AG09309 (cell line): ENCODE data around the gene STX16.

ENCODE experiments used
- DNase-seq: peaks from one replicate; pipeline ENCODE4 v3.0.0-alpha.2; 2010; ENCODE audit warnings: low read depth
- H3K4me3 ChIP-seq: 2 replicates; pipeline ENCODE4 v1.5.1; 2011; ENCODE audit warnings: mild to moderate bottlenecking, low read depth, low read length, moderate library complexity; ENCODE audit not compliant: control insufficient read depth
- CTCF ChIP-seq: IDR thresholded peaks from 2 replicates; pipeline ENCODE4 v1.5.1; 2011; ENCODE audit warnings: mild to moderate bottlenecking, low read depth, low read length, inconsistent platforms; ENCODE audit not compliant: insufficient read depth, control insufficient read depth; ENCODE audit errors: missing control alignments

Gene STX16

GRCh38 chr20:58682656-58683531 is 31.8 kb downstream of the STX16 start:
- no peak for DNase-seq
- no peak overlapping the region for H3K4me3 ChIP-seq
- TF ChIP-seq CTCF: no peak

GRCh38 chr20:58684291-58684690 is 33.2 kb downstream of the STX16 start:
- DNase-seq: no peak
- TF ChIP-seq CTCF: no peak
- H3K4me3 ChIP-seq: no peak overlapping the region

GRCh38 chr20:58685988-58686387 is 34.9 kb downstream of the STX16 start:
- H3K4me3 ChIP-seq: no peak overlapping the region
- TF ChIP-seq CTCF: no peak
- DNase-seq: no peak

- H3K4me3 ChIP-seq: no peak overlapping the region
- TF ChIP-seq CTCF: no peak
- no peak for DNase-seq
Observed at GRCh38 chr20:58688414-58688813, 37.3 kb downstream of the STX16 start.

- TF ChIP-seq CTCF: no peak
- DNase-seq: no peak
Observed at GRCh38 chr20:58688840-58689239, 37.8 kb downstream of the STX16 start.

GRCh38 chr20:58690396-58691135 is 39.5 kb downstream of the STX16 start:
- TF ChIP-seq CTCF: no peak
- DNase-seq: no peak
- no peak overlapping the region for H3K4me3 ChIP-seq

More at GRCh38 chr20:58688840-58689239, 37.8 kb downstream of the STX16 start:
- no peak overlapping the region for H3K4me3 ChIP-seq
